HG02884 (cell line): Measurements from ENCODE around the gene GALNT7.
A peak's percentile ranks its signal among the peaks of the same experiment; 100 is the strongest.
"Not testable (repeated sequence)": the region's sequence is repeated elsewhere in the genome, so short reads cannot be mapped to it uniquely, and the experiment has no call there.

Experiments used
- ATAC-seq: cut with Tn5 transposase; IDR thresholded peaks from one replicate; pipeline ENCODE4 v1.9.1; 2021; ENCODE audit warnings: mild to moderate bottlenecking, moderate library complexity; ENCODE audit not compliant: unreplicated experiment

GALNT7 gene

DNA sequence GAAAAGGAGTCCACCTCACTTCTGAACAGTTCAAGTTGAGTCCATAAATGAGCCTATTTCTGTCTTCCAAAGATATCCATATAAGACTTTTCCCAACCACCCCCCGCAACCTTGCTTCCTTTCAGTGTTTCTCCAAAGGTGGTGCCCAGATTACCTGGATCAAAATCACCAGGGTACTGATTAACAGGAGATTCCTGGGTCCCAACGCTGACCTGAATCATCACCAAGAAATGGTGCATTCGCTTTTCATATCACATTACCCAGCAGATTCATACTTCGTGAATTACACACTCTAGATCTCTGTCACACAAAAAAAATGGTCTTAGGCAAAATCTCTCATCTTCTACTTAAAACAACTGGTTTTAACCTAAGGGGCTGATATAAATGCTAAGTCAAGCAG, 2.1 kb upstream of the GALNT7 start:
- no peak for ATAC-seq

DNA sequence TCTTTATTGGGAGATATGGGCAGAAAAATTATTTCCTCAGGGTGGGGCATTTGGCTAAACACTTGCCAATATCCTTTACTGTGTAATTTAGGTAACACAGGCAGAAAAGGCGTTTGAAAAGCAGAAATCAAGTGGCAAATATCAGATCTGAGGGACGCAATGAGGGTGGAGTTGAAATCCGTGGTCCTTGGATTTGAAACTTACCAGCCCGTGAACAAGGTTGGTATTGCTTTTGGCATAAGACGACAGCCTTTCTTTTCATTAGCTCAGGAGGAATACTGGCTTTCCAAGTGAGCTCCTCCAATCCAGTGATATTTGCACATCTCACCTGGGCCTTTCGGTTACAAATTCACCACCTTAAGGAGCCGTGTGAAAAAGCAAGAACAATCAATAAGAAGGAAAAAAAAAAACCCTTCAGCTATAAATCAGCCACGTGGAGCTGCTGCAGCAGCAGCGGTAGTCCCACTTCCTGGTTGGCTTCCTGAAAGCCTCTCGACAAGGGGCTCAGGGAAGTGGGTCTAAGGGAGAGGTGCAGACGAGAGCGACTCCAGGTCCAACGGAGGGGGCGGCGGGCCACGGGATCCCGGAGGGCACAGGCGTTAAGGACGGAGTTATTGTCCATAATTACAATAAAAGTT, 734 bp upstream of the GALNT7 start:
- peak; percentile 9 for ATAC-seq

DNA sequence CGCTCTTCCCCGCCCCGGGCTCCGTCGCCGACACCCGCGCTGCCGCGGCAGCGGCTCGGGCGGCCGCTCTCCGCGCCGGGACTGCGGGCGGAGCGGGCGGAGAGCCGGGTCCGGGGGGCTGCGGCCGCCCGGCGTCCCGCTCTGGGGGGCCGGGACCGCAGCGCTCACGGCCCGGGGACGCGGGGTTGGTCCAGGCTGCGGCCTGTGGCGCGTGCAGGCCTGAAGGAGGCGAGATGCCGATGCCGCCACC, 492 bp downstream of the GALNT7 start:
- ATAC-seq: no peak

DNA sequence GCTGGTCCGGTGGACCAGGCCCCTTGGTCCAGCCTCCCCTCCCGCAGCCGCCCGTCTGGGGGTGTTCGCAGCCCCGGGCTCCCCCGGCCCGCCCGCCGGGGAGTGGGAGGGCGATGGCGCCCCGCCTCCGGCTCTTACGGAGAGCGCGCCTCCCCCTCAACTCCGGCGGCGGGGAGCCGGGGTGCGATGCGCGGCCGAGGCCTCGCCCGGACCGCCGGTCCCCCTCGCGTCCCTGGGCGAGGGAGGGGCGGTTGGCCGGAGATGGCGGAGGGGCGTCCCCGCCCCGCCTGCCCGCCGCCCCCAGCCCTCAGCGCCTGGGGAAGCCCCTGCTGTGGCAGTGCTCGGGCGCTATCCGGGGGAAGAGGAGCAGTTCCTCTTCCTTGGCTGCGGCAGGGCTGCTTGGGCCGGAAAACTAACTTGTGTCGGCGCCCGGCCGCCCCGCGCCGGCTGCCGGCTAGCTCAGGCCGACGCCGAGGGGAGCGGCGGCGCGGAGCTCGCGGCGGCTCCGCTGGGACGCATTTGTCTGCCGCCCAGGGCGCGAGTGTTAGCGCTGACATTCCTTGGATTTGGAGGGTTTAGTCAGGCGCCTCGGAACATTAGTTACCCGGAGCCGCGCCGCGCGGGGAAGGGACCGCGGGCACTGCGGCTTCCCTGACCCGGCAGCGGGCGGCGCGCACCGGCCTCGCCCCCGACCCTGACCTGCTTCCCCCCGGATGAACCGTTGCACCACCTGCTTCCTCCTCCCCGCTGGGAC, 994 bp downstream of the GALNT7 start:
- ATAC-seq: peak; percentile 55

DNA sequence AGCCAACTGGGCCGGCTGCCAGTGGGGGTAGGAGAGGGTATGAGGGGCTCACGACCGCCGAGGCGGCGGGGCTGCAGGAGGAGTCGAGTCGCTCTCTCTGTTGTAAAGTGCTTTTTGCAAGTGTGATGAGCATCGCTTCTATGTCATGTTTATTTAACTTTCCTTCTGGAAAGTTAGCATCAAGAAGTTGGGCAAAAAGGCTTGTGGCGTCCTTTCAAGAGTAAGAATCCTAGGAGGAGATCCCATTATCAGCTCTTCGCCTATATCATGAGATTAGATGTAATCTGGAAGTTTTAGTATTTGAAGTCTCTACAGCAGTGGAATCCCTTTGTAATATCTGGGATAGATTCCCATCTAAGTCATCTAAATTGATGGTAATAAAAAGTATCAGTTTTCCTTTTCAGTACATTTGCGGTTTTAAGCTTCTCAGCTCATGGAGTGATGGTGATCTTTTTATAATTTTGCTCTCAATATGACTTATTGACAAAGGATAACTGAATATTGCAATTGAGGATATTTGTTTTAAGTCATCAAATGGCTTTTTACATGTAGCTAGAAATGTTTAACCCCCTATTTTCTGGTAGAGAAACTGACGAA, 1.7 kb downstream of the GALNT7 start:
- no peak for ATAC-seq

DNA sequence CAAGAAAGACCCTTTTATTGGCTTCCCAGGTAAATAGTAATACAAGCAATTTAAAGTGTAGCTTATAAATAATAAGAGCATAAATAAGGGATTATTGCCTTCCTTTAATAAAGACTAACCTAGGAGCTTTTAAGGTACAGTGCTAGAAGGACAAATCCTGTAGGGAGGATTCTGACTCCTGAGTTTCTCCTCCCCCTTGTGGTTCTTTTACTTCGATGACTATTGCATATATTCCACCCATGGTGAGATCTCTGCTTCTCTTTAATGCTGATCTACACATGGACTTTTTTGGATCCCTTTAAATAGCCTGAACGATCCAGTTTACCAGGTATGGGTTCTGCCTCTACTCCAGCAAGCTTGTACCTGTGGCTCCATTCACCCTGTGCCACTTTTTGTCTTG, 2.5 kb downstream of the GALNT7 start:
- ATAC-seq: no peak

DNA sequence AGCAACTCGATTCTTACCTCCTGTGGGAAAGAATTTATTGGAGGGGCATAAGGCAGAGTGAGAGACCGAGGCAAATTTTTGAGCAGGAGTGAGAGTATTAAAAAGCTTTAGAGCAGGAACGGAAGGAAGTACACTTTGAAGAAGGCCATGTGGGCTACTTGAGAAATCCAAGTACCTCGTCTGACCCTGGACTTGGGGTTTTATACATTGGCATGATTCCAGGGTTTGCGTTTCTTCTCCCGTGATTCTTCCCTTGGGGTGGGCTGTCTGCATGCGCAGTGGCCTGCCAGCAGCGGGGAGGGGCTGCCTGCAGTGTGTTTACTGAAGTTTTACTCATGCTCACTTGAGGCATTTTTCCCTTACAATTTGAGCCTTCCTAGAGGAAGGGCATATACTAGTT, 3.4 kb downstream of the GALNT7 start:
- ATAC-seq: no peak

DNA sequence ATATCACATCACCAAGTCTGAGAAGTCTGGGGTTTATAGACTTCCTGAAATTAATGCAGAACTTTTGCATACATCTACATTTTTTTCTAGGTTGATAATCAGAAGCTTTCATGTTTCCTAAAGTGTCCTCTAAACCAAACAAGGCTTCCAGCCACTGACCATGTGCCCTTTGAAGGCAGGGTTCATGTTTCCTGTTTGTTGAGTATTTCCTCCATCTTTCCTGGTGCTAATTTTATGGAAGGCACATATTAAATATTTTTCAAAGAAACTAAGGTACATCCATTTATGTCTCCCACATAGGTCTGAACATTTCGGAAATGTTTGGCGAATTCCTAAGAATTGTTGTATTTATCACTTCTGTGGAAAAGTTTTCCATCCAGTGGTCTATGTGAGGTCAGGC, 5.6 kb downstream of the GALNT7 start:
- ATAC-seq: no peak

DNA sequence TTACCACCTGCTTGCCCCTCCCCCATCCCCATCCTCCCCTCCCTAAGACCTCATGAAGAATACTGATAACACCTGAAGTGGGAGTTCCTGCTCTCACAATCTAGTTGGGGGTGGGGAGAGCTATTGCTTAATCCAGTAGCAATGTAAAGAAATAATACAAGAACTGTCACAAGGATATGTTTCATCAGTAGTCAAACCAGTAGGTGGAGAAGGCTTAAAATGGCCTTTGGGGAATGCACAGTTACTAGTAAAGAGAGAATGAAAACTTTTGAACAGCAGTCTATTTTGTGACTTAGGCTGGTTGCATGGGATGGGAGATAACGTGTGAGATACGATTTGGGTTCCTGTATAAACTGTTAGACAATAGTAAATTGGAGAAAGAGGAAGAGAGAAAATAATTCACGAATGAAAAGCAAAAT, 6.0 kb downstream of the GALNT7 start:
- ATAC-seq: no peak

DNA sequence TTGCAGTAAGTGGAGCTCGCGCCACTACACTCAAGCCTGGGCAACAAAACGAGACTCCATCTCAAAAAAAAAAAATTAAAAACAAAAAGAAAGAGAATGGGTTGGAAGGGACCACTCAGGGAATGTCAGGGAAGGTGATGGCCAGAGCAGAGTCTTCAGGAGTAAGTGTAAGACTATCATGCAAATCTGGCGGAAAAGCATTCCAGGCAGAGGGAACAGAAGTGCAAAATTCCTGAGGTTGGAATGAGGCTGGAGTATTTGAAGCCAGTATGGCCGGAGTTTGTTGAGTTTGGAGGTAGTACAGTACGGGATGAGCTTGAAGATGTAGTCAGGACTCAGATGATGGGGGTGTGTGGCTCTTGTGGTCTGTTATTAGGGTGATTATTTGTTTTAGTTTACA, 7.4 kb downstream of the GALNT7 start:
- ATAC-seq: no peak

DNA sequence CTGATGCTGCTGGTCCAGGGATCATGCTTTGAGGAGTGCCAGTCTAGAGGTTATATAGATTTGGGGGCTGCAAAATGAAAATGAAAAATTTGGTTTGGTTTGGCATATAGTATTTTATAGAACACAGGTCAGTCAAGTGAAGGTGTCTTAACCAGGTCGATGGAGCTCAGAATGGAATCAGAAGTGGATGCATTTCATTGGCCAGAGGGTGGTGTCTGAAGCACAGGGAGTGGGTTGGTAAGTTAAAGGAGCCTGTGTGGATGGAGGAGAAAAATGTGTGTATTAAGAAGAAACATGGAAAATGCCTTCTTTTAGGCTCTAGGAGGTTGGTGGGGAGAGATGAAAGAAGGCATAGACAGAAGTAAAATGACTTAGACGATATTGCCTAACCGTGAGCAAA, 8.6 kb downstream of the GALNT7 start:
- ATAC-seq: no peak

DNA sequence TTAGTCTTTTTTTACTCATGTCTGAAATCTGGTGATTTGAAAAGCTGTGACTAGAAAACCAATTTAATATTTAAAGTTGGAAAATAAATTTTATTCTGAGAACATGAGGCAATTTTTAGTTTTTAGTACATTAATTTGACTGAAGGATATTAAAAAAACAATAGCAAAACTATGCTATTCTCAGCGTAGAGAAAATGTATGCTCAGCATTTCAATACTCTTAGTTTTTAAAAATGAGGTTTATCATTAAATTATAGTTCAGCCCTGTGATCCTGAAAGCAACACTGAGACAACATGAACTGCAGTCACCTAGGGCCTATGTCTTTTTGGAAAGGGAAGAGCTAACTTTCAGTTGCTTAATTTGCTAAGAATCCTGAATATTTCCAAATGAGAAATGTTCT, 9.5 kb downstream of the GALNT7 start:
- no peak for ATAC-seq

DNA sequence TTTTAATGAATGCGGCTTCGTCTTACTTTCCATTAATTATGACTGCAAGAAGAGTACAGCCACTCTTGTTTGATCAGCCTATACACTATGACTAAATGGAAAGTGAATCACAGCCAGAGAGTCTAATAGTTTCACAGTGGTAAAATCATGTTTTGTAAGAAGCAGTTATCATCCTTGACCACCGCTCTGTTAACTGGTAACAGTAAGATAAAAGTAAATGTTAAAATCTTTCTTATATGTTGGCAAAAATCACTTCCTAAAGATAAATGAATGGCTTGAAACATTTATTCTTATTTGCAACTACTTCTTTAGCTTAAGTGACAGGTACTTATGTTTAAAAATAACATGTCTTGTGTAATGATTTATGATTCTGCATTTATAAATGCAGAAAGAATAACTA, 13.2 kb downstream of the GALNT7 start:
- no peak for ATAC-seq

DNA sequence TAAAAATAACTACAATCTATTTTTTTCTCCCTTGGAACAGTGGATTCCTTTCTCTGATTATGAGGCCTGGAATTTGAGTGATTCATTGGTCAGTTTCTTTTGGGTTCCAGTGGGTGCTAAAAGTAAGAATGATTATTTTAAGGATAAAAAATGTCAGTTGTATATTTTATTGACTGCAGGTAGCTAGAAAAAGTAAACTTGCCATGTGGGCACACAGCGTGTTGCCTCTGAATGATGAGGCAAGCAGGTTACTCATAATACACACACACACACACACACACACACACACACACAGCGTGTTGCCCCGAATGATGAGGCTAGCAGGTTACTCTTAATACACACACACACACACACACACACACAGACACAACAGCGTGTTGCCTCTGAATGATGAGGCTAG, 13.8 kb downstream of the GALNT7 start:
- no peak for ATAC-seq

DNA sequence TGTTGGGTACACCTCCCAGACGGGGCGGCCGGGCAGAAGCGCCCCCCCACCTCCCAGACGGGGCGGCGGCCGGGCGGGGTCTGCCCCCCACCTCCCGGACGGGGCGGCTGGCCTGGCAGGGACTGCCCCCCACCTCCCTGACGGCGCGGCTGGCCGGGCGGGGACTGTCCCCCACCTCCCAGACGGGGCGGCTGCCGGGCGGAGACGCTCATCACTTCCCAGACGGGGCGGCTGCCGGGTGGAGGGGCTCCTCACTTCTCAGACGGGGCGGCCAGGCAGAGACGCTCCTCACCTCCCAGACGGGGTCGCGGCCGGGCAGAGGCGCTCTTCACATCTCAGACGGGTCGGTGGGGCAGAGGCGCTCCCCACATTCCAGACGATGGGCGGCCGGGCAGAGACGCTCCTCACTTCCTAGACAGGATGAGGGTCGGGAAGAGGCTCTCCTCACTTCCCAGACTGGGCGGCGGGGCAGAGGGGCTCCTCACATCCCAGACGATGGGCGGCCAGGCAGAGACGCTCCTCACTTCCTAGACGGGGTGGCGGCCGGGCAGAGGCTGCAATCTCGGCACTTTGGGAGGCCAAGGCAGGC, 15.1 kb downstream of the GALNT7 start:
- not testable (repeated sequence) for ATAC-seq

DNA sequence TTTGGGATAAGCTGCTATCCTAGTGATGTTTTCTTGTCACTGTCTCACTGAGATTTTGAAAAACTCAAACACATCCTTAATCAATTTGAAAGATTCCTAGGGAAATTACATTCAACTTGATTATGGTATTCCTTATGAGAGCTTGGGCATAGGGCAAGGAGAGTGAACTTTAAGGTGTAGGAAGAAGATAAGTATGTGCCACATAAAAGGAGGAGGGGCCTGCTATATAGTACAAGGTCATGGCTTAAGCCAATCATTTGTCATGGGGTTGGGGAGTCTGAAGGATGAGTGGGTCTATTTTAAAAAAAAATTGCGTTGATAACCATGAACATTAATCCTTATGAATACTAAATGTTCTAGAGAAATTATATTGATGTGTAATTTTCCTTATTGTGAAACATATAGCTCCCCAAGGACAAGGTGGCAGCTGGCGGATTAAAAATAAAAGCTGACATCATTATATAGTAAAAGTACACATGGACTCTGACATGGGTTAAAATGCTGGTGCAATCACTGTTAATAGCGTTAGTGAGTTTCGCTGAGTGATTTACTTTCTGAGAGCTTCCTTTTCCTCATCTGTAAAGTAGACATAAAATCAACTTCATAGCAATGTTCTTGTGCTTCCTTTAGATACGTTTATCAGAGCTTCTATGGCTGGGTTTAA, 17.4 kb downstream of the GALNT7 start:
- ATAC-seq: no peak

DNA sequence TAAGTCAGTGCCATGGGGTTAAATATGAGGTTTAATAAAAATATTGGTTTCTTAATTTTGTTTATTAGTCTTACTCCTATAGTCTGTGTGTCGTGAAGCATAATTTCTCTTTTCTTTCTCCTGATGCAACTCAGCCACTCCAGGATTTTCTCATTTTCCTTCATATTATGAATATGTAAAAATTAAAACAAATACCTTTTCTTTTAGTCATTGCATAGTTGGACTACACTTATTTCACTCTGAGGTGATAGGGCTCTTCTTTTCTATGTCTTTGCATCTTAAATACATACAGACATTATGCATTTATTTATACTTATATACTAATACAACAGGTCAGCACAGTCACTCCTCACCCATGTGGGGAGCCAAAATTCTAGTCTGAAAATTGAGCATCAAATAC, 19.1 kb downstream of the GALNT7 start:
- no peak for ATAC-seq

DNA sequence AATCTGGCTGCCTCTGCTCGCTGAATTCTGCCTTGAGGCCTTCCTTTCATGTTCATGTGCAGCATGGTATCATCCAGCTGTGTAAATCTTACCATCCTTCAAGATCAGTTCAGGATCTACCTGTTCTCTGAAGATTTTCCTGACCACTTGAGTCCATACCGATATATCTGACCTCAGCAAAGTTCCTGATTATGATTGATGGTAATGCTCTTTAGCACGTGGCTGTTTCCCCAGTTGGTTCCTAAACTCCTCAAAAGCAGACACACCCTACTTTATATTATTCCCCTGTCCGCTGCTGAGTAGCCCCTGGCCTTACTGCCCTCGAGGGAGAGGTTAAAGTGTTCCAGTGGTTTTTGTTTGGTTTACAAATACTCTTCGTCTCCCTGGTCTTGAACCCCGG, 20.0 kb downstream of the GALNT7 start:
- no peak for ATAC-seq

DNA sequence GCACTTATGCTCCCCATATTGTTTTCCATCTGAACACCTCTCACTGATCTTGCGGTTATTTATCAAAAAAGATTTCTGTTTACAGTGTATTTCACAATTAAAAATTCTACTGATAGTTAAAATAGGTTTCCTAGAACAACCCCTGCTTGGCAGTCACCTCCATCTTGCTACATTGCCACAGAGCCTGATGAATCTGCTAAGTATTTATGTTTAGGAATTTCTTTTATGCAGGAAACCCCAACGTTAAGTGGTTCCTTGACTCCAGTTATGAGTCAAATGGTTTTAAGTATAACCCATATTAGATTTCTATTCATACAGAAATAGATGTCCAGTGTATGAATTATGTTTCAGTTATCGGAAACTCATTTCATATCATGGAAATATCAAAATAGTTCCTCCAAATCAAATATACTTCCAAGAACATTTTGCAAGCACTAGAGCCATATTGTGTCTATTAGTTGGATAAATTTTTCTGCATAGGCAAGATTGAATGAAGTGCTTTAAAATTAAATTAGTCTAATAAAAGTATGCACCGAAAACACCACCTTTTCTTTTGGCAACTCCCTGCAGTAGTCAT, 20.6 kb downstream of the GALNT7 start:
- no peak for ATAC-seq

DNA sequence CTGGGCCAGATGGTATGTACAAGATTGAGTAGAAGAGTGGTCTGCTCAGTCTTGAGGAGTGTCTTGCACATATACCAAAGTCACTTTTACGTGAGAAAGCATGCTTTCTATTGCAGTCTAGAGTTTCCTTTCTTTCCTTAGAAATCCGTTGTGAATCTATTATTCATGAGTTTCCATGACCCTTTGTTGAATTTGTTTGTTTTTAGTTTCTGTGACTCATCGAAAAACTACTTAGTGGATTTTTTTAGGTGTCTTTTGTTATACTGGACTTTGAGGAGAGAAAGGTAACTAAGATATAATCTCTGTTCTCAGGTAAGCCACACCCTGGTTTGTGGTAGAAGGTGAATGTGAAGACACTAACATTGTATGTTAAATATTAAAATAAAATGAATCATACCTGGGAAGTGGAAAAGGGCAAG, 23.0 kb downstream of the GALNT7 start:
- no peak for ATAC-seq

DNA sequence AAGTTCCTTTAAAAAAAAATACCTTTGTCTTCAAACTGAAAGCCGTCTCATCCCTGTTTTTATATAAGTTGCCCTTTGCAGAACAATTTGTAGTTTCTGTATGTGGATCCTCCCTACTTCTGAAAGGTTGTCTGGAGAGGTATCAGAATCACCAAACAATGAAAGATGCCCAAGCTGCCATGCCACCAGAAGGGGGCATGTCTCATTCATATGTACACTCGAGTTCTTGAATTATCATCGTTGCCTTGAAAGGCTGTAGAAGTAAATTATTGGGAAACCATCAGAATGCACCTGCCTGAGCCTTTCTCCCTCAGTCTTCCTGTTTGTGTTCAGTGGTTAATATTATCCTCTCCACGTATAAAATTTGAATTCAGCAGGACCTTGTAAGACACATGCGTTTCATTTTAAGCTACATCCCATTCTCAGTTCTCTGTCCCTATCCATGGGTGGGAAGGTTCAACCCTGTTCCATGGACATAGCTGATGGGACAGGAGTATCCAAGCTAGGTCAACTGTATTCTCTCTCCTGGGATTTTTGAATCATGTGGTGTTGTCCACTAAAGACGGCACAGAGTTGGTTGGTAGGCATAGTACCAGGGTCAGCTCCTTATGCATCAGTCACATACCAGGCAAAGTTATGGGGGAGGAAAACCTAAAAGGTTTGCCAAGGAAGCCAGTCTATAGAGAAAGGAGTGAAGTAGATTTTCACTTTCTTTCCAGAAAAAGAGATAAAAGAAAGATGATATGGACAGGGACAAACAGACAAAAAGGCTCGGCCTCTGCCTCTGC, 24.0 kb downstream of the GALNT7 start:
- no peak for ATAC-seq
